ENCODE data around the gene ELMO1.

GRCh38 chr7:37037286-37037685 is 411.4 kb downstream of the ELMO1 start:
- TF ChIP-seq CTCF (IDR thresholded peaks at IDR 0.05; ENCODE audit: poor library complexity) (no peak), EZH2 (IDR thresholded peaks at IDR 0.05; ENCODE audit: borderline replicate concordance) (no peak)

Measured in hepatocyte (in vitro differentiated cells).